Measurements from ENCODE around the gene SHFL. TPM values are rescaled to one million over a fixed set of nuclear protein-coding genes. Genes with fewer than 3 reads are reported as not detected.

SHFL gene
- total RNA-seq, 4 donors from 2014 or later = 2.2 to 11.2 (median 2.8) TPM

GRCh38 chr19:10122045-10122444, 35.9 kb downstream of the SHFL start:
- no peaks in the 10 kb centered on the region for H3K27me3 ChIP-seq
- H3K4me3 ChIP-seq = no peak overlapping the region
- peaks cover 9 to 21% of the 10 kb centered on the region in 2 donors for H3K4me1 ChIP-seq
- DNase-seq = no peak
- in situ Hi-C loops (cut with MboI; ENCODE audit: low sequenced_read_pairs in 4 of 4) = no loop called here
- TF ChIP-seq CTCF (IDR thresholded peaks at IDR 0.05 in 4 of 5, conservative IDR thresholded peaks at IDR 0.05 in 1 of 5) (no peak), POLR2A (IDR thresholded peaks at IDR 0.05) (no peak)
- intact Hi-C loops (cut with DNase I; ENCODE audit: low total_unique reads) = no loop called here
- no peak overlapping the region for H3K27ac ChIP-seq
- no peak for ATAC-seq
- H3K36me3 ChIP-seq = peaks cover 0 to 15% of the 10 kb centered on the region in 2 donors
- H3K9me3 ChIP-seq = no peaks in the 10 kb centered on the region

DNA sequence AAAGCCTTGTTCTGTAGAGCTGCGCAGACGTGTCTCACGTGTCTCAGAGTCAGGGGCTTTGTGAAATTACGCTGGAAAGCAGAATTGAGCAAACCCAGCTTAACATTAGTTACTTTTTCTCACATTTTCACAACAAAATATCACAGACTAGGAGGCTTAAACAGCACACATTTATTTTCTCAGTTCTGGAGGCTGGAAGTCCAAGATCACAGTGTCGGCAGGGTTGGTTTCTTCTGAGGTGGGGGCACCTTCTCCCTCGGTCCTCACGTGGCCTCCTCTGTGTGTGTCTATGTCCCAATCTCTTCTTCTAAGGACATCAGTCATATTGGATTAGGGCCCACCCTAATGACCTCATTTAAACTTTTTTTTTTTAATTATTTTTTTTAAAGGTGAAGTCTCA, 38.3 kb downstream of the SHFL start:
- H3K27ac ChIP-seq = no peak overlapping the region
- no peaks in the 10 kb centered on the region for H3K4me1 ChIP-seq
- ATAC-seq (no peak), DNase-seq (no peak)
- intact Hi-C loops (cut with DNase I; ENCODE audit: low total_unique reads) = no loop called here
- no peaks in the 10 kb centered on the region for H3K27me3 ChIP-seq
- in situ Hi-C loops (cut with MboI; ENCODE audit: low sequenced_read_pairs in 4 of 4) = no loop called here
- no peak overlapping the region for H3K4me3 ChIP-seq
- H3K36me3 ChIP-seq = no peaks in the 10 kb centered on the region
- TF ChIP-seq POLR2A (IDR thresholded peaks at IDR 0.05) (no peak), CTCF (IDR thresholded peaks at IDR 0.05 in 4 of 5, conservative IDR thresholded peaks at IDR 0.05 in 1 of 5) (no peak)
- H3K9me3 ChIP-seq = no peaks in the 10 kb centered on the region

DNA sequence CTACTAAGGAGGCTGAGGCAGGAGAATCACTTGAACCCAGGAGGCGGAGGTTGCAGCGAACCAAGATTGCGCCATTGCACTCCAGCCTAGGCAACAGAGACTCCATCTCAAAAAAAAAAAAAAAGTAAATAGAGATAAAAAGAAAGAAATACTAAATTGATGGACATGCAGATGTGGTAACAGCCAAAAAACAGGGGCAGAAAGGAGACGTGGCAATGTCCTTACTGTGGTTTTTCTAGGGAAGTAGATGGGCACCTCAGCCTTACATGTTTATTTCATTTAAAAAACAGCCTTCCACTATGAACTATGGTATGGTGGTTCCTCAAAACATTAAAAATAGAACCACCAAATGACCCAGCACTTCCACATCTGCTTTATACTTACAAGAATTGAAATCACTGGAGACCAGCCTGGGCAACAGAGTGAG, 40.1 kb downstream of the SHFL start:
- Histone ChIP-seq H3K4me3 (no peak overlapping the region), H3K9me3 (no peaks in the 10 kb centered on the region), H3K27me3 (no peaks in the 10 kb centered on the region), H3K36me3 (no peaks in the 10 kb centered on the region), H3K4me1 (no peaks in the 10 kb centered on the region), H3K27ac (no peak overlapping the region)
- intact Hi-C loops (cut with DNase I; ENCODE audit: low total_unique reads) = no loop called here
- TF ChIP-seq CTCF (IDR thresholded peaks at IDR 0.05 in 4 of 5, conservative IDR thresholded peaks at IDR 0.05 in 1 of 5) = no peak
- TF ChIP-seq POLR2A (IDR thresholded peaks at IDR 0.05) = no peak
- ATAC-seq (no peak), DNase-seq (no peak)
- in situ Hi-C loops (cut with MboI; ENCODE audit: low sequenced_read_pairs in 4 of 4) = no loop called here

- Histone ChIP-seq H3K4me1 (no peaks in the 10 kb centered on the region), H3K36me3 (peaks cover 0 to 23% of the 10 kb centered on the region in 2 donors)
- in situ Hi-C loops (cut with MboI; ENCODE audit: low sequenced_read_pairs in 4 of 4) = no loop called here
Measured at GRCh38 chr19:10132905-10133304, 46.8 kb downstream of the SHFL start.

More at GRCh38 chr19:10132905-10133304, 46.8 kb downstream of the SHFL start:
- DNase-seq (no peak), ATAC-seq (no peak)
- Histone ChIP-seq H3K4me3 (no peak overlapping the region), H3K9me3 (no peaks in the 10 kb centered on the region), H3K27me3 (no peaks in the 10 kb centered on the region), H3K27ac (no peak overlapping the region)
- intact Hi-C loops (cut with DNase I; ENCODE audit: low total_unique reads) = no loop called here
- no peak for TF ChIP-seq CTCF (IDR thresholded peaks at IDR 0.05 in 4 of 5, conservative IDR thresholded peaks at IDR 0.05 in 1 of 5)
- no peak for TF ChIP-seq POLR2A (IDR thresholded peaks at IDR 0.05)

All from gastrocnemius medialis (tissue), 4 donors.